SK-N-SH treated with all-trans-retinoic acid at 6 μM for 48 hours (cell line): Measurements from ENCODE around the gene TBC1D2.

Source experiments
- ATAC-seq: fragments of 200-7000 bp; cut with Tn5 transposase; 3 replicates; pipeline ENCODE4 v1.9.1; 2020; ENCODE audit warnings: mild to moderate bottlenecking, moderate library complexity
- ARNTL ChIP-seq: fragments of 450-650 bp; formaldehyde crosslinking; IDR thresholded peaks from 2 replicates; pipeline ENCODE4 v1.5.0; 2020; ENCODE audit warnings: low read depth, mild to moderate bottlenecking, moderate library complexity, borderline replicate concordance
- BACH2 ChIP-seq: fragments of 250-450 bp; sonication (Bioruptor Pico); IDR thresholded peaks from 2 replicates; pipeline ENCODE4 v1.9.0; 2021; ENCODE audit warnings: mild to moderate bottlenecking, borderline replicate concordance
- CREB5 ChIP-seq: fragments of 250-450 bp; sonication (Bioruptor Pico); IDR thresholded peaks from 2 replicates; pipeline ENCODE4 v1.5.1; 2020; ENCODE audit warnings: low read depth, mild to moderate bottlenecking, moderate library complexity
- CSDC2 ChIP-seq: fragments of 250-450 bp; sonication (Bioruptor Pico); IDR thresholded peaks from 2 replicates; pipeline ENCODE4 v1.5.0; 2020; ENCODE audit warnings: mild to moderate bottlenecking, moderate library complexity
- CSRNP3 ChIP-seq: fragments of 250-450 bp; sonication (Bioruptor Pico); IDR thresholded peaks from 2 replicates; pipeline ENCODE4 v1.5.1; 2021; ENCODE audit warnings: mild to moderate bottlenecking, moderate library complexity
- ESRRG ChIP-seq: fragments of 250-450 bp; sonication (Bioruptor Pico); IDR thresholded peaks from 2 replicates; pipeline ENCODE4 v1.6.1; 2021; ENCODE audit warnings: mild to moderate bottlenecking
- ISL1 ChIP-seq: fragments of 250-450 bp; sonication (Bioruptor Pico); IDR thresholded peaks from 2 replicates; pipeline ENCODE4 v2.1.2; 2022; ENCODE audit warnings: mild to moderate bottlenecking, moderate library complexity
- OSR1 ChIP-seq: fragments of 250-450 bp; sonication (Bioruptor Pico); IDR thresholded peaks from 2 replicates; pipeline ENCODE4 v1.8.0; 2022; ENCODE audit warnings: moderate library complexity, mild to moderate bottlenecking, inconsistent platforms
- POU6F1 ChIP-seq: fragments of 250-450 bp; sonication (Bioruptor Pico); IDR thresholded peaks from 2 replicates; pipeline ENCODE4 v1.8.0; 2021; ENCODE audit warnings: low read depth, mild to moderate bottlenecking, moderate library complexity, borderline replicate concordance
- RARB ChIP-seq: fragments of 250-450 bp; sonication (Bioruptor Pico); IDR thresholded peaks from 2 replicates; pipeline ENCODE4 v1.8.0; 2021; ENCODE audit warnings: mild to moderate bottlenecking, moderate library complexity
- SNAI2 ChIP-seq: fragments of 250-450 bp; sonication (Bioruptor Pico); IDR thresholded peaks from 2 replicates; pipeline ENCODE4 v1.5.0; 2020; ENCODE audit warnings: mild to moderate bottlenecking, moderate library complexity
- TCF4 ChIP-seq: fragments of 250-450 bp; sonication (Bioruptor Pico); IDR thresholded peaks from 2 replicates; pipeline ENCODE4 v1.8.0; 2021; ENCODE audit warnings: mild to moderate bottlenecking, moderate library complexity, borderline replicate concordance
- TOX ChIP-seq: fragments of 250-450 bp; sonication (Bioruptor Pico); IDR thresholded peaks from 2 replicates; pipeline ENCODE4 v1.8.0; 2021; ENCODE audit warnings: mild to moderate bottlenecking, moderate library complexity, borderline replicate concordance
- TSHZ2 ChIP-seq: fragments of 250-450 bp; sonication (Bioruptor Pico); IDR thresholded peaks from 2 replicates; pipeline ENCODE4 v1.5.0; 2020; ENCODE audit warnings: mild to moderate bottlenecking, moderate library complexity
- ZFP3 ChIP-seq: fragments of 250-450 bp; sonication (Bioruptor Pico); IDR thresholded peaks from 2 replicates; pipeline ENCODE4 v1.5.0; 2020; ENCODE audit warnings: mild to moderate bottlenecking, moderate library complexity
- ZFP30 ChIP-seq: fragments of 450-650 bp; formaldehyde crosslinking; IDR thresholded peaks from 2 replicates; pipeline ENCODE4 v1.5.0; 2022; ENCODE audit warnings: mild to moderate bottlenecking, moderate library complexity
- ZNF70 ChIP-seq: fragments of 450-650 bp; formaldehyde crosslinking; IDR thresholded peaks from 2 replicates; pipeline ENCODE4 v1.5.0; 2020; ENCODE audit warnings: mild to moderate bottlenecking, moderate library complexity
- ZNF8 ChIP-seq: fragments of 450-650 bp; formaldehyde crosslinking; IDR thresholded peaks from 2 replicates; pipeline ENCODE4 v1.5.0; 2020; ENCODE audit warnings: mild to moderate bottlenecking, moderate library complexity

Gene TBC1D2

DNA sequence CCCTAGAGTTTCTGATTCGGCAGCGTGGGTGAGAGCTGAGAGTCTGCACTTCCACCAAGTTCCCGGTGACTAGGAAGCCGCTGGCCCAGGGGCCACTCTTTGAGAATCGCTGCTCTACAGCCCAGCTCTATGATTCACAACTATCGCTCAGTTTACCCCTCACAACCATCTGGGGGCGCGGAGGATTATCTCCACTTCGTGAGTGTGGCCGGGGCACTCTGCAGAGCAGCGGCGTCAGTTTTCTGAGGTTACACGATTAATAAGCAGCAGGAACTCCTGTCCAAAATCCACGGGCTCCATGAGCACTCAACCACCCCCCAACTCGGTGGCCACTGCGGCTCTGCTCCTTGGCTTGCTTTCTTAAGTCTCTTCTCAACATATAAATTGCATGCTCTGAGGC lies 82.3 kb downstream of the TBC1D2 start (continued):
- no peak for TF ChIP-seq CREB5 (CRISPR knock-in tag)

- ATAC-seq: peak; percentile 53
- TF ChIP-seq RARB (no peak), TSHZ2 (CRISPR knock-in tag) (no peak), ZNF8 (no peak), ESRRG (CRISPR knock-in tag) (no peak), POU6F1 (CRISPR knock-in tag) (no peak), CSDC2 (no peak), ZFP30 (CRISPR knock-in tag) (no peak), OSR1 (CRISPR knock-in tag) (no peak), ARNTL (CRISPR knock-in tag) (no peak), SNAI2 (CRISPR knock-in tag) (no peak)
Observed at GRCh38 chr9:98172604-98173003, 82.8 kb downstream of the TBC1D2 start.

GRCh38 chr9:98171176-98171925 lies 84.1 kb downstream of the TBC1D2 start:
- ATAC-seq: no peak
- no peak for TF ChIP-seq CREB5 (CRISPR knock-in tag)
- no peak for TF ChIP-seq ZNF70 (CRISPR knock-in tag)
- TF ChIP-seq TSHZ2 (CRISPR knock-in tag): no peak
- no peak for TF ChIP-seq SNAI2 (CRISPR knock-in tag)
- TF ChIP-seq TOX (CRISPR knock-in tag): no peak
- no peak for TF ChIP-seq OSR1 (CRISPR knock-in tag)
- TF ChIP-seq ARNTL (CRISPR knock-in tag): no peak
- no peak for TF ChIP-seq ZFP30 (CRISPR knock-in tag)

GRCh38 chr9:98168941-98169488 lies 86.4 kb downstream of the TBC1D2 start:
- TF ChIP-seq ZNF8 (no peak), ISL1 (CRISPR knock-in tag) (no peak), OSR1 (CRISPR knock-in tag) (no peak), CSRNP3 (no peak), ZFP3 (no peak), BACH2 (CRISPR knock-in tag) (no peak), TCF4 (CRISPR knock-in tag) (0 out of 2 replicates have a peak, but pooled peaks have one; percentile 23)
- TF ChIP-seq, all 23 proteins: peak for 1
- ATAC-seq: peak; percentile 90
